ENCODE measurements around the gene CYP2W1. TPM values are rescaled to one million over a fixed set of nuclear protein-coding genes. Genes with fewer than 3 reads are reported as not detected.

CYP2W1 gene
- total RNA-seq, 1 donor from 2014 or later = 15.3 TPM

DNA sequence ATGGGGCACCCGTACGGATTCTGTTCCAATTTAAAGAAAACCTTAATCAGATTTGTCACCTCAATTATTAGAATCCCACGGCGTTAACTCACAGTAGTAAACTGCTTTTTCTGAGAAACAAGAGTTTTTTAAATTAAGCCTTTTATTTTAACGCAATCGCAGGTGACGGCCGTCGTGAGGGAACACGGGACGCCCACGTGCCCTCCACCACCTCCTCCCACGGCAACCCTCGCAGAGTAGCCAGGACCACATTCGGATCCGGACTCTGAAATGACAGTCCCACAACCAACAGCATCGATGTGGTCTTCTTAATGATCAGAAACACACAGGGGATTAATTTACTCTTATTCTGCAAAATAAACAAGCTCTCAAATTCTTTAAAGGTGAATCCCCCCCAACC, 39.4 kb downstream of the CYP2W1 start:
- H3K27ac Mint-ChIP-seq = no peak overlapping the region
- H3K27me3 Mint-ChIP-seq = no peaks in the 10 kb centered on the region
- DNase-seq (ENCODE audit: extremely low spot score, unreplicated experiment) = no peak
- peaks cover 13% of the 10 kb centered on the region for H3K4me1 Mint-ChIP-seq (ENCODE audit: unreplicated experiment)
- H3K36me3 Mint-ChIP-seq = peaks cover 8% of the 10 kb centered on the region
- no peaks in the 10 kb centered on the region for H3K9me3 Mint-ChIP-seq
- no peak overlapping the region for H3K4me3 Mint-ChIP-seq
- TF ChIP-seq, protein P1, sequence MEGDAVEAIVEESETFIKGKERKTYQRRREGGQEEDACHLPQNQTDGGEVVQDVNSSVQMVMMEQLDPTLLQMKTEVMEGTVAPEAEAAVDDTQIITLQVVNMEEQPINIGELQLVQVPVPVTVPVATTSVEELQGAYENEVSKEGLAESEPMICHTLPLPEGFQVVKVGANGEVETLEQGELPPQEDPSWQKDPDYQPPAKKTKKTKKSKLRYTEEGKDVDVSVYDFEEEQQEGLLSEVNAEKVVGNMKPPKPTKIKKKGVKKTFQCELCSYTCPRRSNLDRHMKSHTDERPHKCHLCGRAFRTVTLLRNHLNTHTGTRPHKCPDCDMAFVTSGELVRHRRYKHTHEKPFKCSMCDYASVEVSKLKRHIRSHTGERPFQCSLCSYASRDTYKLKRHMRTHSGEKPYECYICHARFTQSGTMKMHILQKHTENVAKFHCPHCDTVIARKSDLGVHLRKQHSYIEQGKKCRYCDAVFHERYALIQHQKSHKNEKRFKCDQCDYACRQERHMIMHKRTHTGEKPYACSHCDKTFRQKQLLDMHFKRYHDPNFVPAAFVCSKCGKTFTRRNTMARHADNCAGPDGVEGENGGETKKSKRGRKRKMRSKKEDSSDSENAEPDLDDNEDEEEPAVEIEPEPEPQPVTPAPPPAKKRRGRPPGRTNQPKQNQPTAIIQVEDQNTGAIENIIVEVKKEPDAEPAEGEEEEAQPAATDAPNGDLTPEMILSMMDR (conservative IDR thresholded peaks at IDR 0.05) = no peak

DNA sequence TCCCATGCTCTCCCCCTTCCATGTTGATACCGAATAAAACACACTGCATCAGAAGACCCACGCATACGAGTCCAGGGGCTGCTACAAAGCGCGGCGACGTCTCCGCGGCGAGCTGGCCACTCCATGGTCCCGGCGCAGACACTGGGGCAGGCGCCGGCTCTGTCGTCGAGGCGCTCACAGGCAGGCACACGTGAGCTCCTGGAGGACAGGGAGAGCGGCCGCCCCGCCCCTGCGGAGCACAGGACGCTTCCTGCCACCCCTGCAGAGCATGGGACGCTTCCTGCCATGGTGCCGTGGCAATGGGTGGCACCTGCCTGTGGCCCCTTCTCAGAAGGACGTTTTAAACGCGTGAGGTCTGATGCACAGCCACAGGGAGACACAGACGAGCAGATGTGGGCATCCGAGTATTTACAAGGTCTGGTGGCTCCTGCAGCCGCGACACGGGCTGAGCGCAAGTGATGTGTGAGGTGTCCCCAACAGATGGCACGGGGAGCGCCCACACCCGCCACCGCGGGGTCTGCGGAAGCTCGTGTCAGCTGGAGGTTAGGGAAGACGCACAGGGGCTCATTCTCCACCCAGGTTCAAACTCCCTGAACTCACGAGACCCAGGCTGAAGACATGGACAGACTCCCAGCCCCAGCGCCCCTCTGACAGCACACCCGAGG, 40.0 kb downstream of the CYP2W1 start:
- Mint-ChIP-seq H3K27me3 (no peaks in the 10 kb centered on the region), H3K27ac (no peak overlapping the region), H3K36me3 (peaks cover 7% of the 10 kb centered on the region), H3K4me1 (ENCODE audit: unreplicated experiment) (peaks cover 15% of the 10 kb centered on the region), H3K9me3 (no peaks in the 10 kb centered on the region), H3K4me3 (no peak overlapping the region)
- no peak for DNase-seq (ENCODE audit: extremely low spot score, unreplicated experiment)
- TF ChIP-seq, protein P1 (conservative IDR thresholded peaks at IDR 0.05) = no peak

DNA sequence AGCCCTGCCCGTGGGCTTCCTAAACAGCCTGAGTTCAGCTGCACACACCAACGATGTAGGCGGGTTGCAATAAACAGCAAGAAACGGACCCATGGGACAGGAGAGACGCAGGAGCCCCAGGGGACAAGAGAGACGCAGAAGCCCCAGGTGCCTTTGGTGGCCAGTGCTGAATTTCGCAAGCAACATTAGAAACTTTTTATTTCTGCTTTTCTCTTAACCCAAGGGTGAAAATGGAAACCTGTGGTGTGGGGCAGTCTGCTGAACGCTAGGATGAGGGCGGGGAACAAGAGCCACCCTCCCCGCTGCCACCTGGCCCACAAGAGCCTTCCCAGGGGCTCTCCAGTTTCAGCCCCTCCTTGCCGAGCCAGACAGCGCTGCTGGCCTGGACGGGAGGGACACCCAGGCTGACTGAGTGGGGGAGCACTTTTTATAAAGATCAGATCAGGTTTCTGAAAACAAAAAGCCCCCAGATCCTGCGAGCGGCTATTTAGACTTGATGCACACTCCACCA, 41.4 kb downstream of the CYP2W1 start:
- Mint-ChIP-seq H3K9me3 (no peaks in the 10 kb centered on the region), H3K36me3 (peaks cover 4% of the 10 kb centered on the region), H3K4me3 (no peak overlapping the region), H3K27ac (no peak overlapping the region), H3K4me1 (ENCODE audit: unreplicated experiment) (peaks cover 20% of the 10 kb centered on the region), H3K27me3 (no peaks in the 10 kb centered on the region)
- no peak for DNase-seq (ENCODE audit: extremely low spot score, unreplicated experiment)
- TF ChIP-seq, protein P1 (conservative IDR thresholded peaks at IDR 0.05) = no peak

DNA sequence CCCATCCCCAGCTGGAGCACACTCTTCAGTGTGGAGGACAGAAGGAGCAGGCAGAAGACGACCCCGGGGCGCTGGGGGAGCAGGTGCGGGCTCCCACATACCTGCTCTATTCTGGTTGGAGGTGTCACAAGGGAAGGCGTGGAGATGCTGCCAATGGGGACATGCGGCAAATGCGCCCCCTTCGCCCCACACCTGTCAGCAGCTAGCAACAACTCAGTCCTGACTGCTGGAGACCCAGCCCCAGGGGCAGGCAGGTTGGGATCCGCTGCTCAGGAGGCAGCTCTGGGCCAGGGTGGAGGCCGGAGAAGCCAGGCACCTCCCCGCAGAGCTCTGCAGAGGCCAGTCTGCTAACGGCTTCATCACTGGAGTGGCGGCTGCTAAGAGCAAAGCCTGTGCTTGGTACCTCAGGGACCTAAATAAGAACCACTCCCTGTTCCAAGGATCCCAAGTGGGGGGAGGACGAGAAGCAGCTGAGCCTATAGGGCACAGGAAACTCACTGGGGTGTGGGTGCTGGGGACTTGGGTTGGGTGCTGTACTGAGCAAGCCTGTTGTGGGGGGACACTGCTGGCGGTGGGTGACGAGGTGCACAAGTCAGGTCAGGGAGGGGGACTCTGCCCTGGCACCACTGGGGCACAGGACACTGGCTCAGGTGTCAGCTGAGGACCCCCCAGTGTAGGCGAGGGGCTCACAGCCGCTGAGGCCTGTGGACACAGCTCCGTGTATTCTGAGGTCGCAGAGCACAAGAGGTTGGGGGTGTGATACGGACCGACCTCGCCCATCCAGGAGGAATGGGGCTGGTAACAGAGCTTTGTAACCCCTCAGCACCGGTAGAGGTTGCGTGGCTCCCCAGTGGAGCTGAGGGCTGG, 42.1 kb downstream of the CYP2W1 start:
- Mint-ChIP-seq H3K9me3 (no peaks in the 10 kb centered on the region), H3K4me1 (ENCODE audit: unreplicated experiment) (peaks cover 20% of the 10 kb centered on the region), H3K27ac (no peak overlapping the region), H3K27me3 (no peaks in the 10 kb centered on the region), H3K36me3 (peaks cover 4% of the 10 kb centered on the region), H3K4me3 (no peak overlapping the region)
- DNase-seq (ENCODE audit: extremely low spot score, unreplicated experiment) = no peak
- TF ChIP-seq, protein P1 (conservative IDR thresholded peaks at IDR 0.05) = no peak

DNA sequence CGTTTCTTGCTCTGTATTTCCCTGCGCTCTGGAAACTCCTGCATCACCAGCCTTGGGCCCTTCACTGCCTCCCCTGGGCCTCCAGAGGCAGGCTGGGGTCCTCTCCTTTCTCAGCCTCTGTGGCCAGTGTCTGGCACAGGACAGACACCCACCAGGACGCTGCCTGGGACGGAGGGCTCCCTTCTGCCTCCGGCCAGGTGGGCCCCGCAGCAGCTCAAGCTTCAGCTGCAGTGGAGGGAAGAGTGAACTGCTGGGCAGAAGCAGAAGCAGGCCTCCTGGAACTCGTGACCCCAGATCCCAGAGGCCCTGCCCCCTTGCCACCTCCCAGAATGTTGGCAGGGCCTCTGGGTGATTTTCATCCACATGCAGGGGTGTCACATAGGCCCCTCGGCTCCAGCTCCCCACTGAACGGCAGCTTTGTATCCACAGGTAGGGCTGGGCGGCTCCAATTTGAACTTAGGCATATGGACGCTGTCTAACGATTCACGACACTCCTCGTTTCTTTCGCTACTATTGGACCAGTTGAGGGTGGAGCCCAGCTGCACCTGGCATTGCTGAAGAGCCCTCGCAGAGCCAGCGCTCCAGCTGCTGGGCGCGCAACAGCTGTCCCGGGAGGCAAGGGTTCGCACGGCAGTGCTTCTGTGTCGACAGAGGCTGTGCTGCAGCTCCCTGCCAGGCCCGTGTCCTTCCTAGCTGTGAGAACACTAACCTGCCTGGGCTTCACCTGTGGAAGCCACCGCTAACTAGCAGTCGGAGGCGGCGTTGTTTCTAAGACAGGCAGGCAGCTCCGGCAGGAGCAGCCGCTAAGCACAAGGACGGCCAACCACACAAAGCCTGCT, 43.0 kb downstream of the CYP2W1 start:
- DNase-seq (ENCODE audit: extremely low spot score, unreplicated experiment) = no peak
- Mint-ChIP-seq H3K4me3 (peak overlapping the region; percentile 88), H3K36me3 (peaks cover 4% of the 10 kb centered on the region), H3K4me1 (ENCODE audit: unreplicated experiment) (peaks cover 22% of the 10 kb centered on the region), H3K9me3 (no peaks in the 10 kb centered on the region), H3K27me3 (no peaks in the 10 kb centered on the region), H3K27ac (peak overlapping the region; percentile 57)
- TF ChIP-seq, protein P1 (conservative IDR thresholded peaks at IDR 0.05) = no peak
